Smooth muscle cell of the pulmonary artery (primary cell): ENCODE measurements around the gene ERCC8. TPM values are rescaled to one million over a fixed set of nuclear protein-coding genes. Genes with fewer than 3 reads are reported as not detected.

Experiments used
- total RNA-seq: library from RNA; depleted of rRNA; stranded (reverse); fragments of >200 nt; gene quantifications from 2 replicates; pipeline ENCODE4 v1.2.3, GENCODE V29; 2014

ERCC8 gene, protein sequence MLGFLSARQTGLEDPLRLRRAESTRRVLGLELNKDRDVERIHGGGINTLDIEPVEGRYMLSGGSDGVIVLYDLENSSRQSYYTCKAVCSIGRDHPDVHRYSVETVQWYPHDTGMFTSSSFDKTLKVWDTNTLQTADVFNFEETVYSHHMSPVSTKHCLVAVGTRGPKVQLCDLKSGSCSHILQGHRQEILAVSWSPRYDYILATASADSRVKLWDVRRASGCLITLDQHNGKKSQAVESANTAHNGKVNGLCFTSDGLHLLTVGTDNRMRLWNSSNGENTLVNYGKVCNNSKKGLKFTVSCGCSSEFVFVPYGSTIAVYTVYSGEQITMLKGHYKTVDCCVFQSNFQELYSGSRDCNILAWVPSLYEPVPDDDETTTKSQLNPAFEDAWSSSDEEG
- total RNA-seq: 12.6 and 15.7 TPM in 2 replicates

DNA sequence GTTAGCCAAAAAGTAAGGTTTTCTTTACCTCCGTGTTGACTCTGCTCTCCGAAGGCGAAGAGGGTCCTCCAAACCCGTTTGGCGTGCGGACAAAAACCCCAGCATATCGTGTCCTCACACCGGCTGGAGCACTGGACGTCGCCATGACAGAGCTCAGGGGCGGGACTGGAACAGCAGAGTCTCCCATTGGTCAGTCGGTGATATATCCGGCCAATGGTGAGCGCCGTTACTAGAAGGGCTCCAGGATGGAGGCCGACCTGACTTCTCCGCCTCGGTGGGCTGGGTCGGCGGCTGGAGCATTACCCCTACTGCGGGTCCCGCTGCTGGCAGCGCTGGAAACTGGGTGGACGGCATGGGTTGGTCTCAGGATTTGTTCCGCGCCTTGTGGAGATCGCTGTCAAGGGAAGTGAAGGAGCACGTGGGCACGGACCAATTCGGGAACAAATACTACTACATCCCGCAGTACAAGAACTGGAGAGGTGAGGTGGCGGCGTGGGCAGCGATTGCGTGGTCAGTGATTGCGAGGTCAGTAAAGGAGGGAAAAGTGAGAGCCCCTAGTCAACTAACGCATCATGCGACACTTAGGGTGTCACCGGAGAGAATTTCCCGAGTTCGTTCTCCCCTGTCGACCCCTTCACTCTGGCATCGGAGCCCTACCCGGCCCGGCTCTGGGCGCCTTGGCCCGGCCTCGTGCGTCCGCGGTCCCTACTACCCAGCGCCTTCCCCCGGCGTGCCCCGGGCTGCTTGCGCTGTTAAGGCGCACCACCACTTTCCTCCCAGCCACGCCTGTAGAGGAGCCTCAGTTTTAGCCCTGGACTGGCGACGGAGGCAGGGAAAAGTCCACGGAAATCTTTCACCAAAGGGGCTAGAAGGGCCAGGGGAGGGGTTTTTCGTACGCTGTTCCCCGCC, at the start of gene ERCC8, which contains the start of gene NDUFAF2:
TSS of gene ERCC8 (minus strand) at position 167 of the 909 bp plus-strand sequence. CDS start at position 105, 62 bp downstream.
TSS of gene NDUFAF2 (plus strand) at position 302 of the 909 bp plus-strand sequence. CDS start at position 353, 51 bp downstream.

DNA sequence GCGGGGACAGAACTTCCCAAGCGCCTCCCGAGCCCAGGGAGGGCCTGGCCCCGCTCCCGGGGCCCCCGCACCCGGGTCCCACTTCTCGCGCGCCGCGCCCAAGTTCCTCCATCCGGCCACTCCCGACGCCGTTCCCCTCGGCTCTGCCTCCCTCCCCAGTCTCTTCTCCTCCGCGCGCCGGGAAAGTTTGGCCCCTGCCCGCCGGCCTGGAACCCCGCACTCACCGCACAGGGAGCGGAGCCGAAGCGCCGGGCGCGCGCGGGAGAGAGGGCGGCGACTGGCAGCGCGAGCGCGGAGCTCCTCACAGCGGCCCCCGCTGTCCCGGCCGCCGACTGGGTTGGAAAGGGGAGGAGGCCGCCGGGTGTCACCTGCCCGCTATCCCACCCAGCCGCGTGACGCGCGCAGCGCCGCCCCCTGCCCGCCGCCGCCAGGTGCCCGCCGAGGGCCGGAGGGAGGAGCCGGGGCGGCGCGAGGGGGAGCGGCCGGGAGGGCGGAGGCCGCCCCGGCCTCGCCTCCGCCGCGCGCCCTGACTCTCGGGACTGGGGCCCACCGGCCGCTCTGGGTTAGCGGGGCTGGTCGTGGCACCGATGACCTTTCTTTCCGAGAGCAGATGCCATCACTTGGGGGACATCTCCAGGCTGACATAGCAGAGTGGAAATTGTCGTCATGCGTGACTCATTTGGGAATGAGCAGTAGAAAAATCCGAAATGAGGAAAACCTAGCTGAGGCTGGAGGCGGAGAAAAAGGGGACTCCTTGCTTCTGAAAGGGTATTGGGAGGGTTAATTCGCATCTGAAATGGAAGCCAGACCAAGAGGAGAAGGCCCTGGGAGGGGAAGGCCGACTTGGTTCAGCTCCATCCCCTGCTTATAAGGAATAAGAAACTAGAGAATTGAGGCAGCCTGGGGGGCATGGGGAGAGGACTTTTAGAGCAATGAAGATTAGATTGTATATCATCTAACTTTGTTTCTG, 100.6 kb downstream of the ERCC8 start, which contains the start of gene ELOVL7:
TSS of gene ELOVL7 (minus strand) at position 334 of the 970 bp plus-strand sequence. CDS start 56,872 bp downstream, outside the sequence.

Other genes starting within 250 kb of the ERCC8 start
- 0.63 and 2.0 TPM in 2 replicates for gene DEPDC1B, start 244.9 kb downstream of the ERCC8 start, total RNA-seq
- gene ELOVL7, start 100.8 kb downstream of the ERCC8 start, total RNA-seq: 0.07 TPM in 1 of 2 replicates, not detected in the other
- 10.0 and 13.8 TPM in 2 replicates for gene NDUFAF2, start 135 bp upstream of the ERCC8 start, total RNA-seq
- 77.0 and 78.7 TPM in 2 replicates for gene SMIM15, start 217.4 kb upstream of the ERCC8 start, total RNA-seq